GM21360 (cell line): ENCODE results near the gene GABRG3.

ENCODE experiments used
- ATAC-seq: cut with Tn5 transposase; IDR thresholded peaks from one replicate; pipeline ENCODE4 v1.9.1; 2021; ENCODE audit warnings: mild to moderate bottlenecking, moderate library complexity; ENCODE audit not compliant: unreplicated experiment

GABRG3 gene

GRCh38 chr15:27396521-27396920, 425.5 kb downstream of the GABRG3 start:
- no peak for ATAC-seq

- ATAC-seq = no peak
Measured at GRCh38 chr15:27396996-27397395, 426.0 kb downstream of the GABRG3 start.

DNA sequence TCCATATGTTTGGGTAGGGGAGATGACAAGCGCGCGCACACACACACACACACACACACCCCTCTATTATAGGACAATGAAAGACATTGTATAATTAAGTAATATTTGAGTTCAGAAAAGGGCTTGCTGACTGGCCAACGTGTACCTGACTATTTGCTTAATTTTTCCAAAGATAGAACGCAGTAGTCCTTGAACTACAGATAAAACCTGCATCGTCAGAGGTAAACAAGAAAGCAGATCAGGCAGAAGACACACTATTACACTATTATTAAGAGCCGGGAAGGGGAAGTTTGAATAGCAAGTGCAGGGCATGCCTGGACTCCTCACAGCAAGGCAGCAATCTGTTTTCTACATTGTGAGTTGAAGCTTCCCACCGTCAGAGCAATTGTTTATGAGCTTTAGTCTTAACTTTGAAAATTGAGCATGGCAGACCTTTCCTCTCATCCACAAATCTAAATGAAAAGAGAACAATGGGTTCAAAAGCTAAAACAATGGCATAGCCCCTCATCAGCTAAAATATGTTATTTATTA, 427.7 kb downstream of the GABRG3 start:
- ATAC-seq = no peak

DNA sequence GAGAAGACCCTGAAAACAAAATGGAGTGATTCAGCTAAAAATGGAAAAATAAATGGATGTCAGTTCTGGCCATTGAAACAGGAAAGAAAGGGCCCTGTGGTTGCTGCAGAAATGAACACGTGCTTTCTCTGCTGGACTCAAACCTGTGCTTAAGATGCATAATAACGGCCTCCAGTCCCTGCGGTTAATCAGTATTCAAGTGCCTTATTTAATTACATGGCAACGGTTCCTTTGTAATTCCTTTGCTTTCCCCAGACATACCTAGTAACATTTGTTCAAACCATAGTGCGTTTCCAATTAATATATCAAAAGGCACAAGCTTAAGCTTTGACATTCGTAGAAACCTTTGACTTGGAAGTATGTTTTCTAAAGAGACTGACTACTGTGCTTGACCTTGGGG, 428.3 kb downstream of the GABRG3 start:
- ATAC-seq = no peak

GRCh38 chr15:27401471-27401870, 430.5 kb downstream of the GABRG3 start:
- no peak for ATAC-seq

DNA sequence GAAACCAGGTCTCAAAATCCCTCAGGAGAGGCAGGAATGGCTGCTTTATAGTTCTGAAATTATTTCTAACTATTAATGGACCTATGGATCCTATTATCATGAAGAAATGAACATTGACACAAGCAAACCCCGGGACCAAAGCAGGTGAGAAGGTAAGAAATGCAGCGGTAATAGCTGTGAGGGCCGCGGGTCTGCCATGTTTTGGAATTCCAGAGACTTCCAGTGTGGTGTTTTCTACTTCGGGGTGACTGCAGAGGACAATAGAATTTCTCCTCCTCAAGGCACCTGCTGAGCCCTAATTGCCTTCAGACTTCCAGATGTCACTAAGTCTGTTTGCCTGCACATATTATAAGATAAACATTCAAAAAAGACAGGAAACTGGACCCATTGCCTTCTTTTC, 437.4 kb downstream of the GABRG3 start:
- ATAC-seq = no peak

- no peak for ATAC-seq
Measured at GRCh38 chr15:27410996-27411605, 440.1 kb downstream of the GABRG3 start.

- no peak for ATAC-seq
Measured at GRCh38 chr15:27412415-27412814, 441.4 kb downstream of the GABRG3 start.

- no peak for ATAC-seq
Measured at GRCh38 chr15:27414168-27414870, 443.3 kb downstream of the GABRG3 start.

GRCh38 chr15:27418726-27419125, 447.7 kb downstream of the GABRG3 start:
- ATAC-seq = no peak

GRCh38 chr15:27422997-27423396, 452.0 kb downstream of the GABRG3 start:
- no peak for ATAC-seq

GRCh38 chr15:27426805-27427204, 455.8 kb downstream of the GABRG3 start:
- ATAC-seq = no peak

GRCh38 chr15:27427276-27427675, 456.3 kb downstream of the GABRG3 start:
- no peak for ATAC-seq

GRCh38 chr15:27428151-27428550, 457.2 kb downstream of the GABRG3 start:
- no peak for ATAC-seq

GRCh38 chr15:27429577-27429976, 458.6 kb downstream of the GABRG3 start:
- no peak for ATAC-seq

- no peak for ATAC-seq
Measured at GRCh38 chr15:27433604-27434003, 462.6 kb downstream of the GABRG3 start.

GRCh38 chr15:27438403-27439375, 467.7 kb downstream of the GABRG3 start:
- ATAC-seq = no peak

GRCh38 chr15:27441120-27441519, 470.1 kb downstream of the GABRG3 start:
- no peak for ATAC-seq

DNA sequence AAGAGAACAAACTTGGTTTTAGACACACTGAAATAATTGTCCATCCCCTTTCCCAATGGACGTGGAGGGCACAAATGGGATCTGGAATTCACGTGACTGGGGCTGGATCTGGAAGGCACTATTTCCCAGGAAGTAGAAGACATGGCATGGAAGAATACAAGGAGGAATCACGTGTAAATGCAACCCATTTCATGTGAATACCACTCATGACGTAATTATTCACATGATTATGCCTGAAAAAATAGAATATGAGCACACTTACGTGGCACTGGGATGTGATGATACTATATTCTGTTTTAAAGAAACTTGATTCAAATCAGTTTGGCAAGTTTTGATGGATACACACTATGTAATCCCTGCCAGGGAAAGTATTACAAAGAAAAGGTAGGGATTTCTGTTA, 477.3 kb downstream of the GABRG3 start:
- no peak for ATAC-seq

DNA sequence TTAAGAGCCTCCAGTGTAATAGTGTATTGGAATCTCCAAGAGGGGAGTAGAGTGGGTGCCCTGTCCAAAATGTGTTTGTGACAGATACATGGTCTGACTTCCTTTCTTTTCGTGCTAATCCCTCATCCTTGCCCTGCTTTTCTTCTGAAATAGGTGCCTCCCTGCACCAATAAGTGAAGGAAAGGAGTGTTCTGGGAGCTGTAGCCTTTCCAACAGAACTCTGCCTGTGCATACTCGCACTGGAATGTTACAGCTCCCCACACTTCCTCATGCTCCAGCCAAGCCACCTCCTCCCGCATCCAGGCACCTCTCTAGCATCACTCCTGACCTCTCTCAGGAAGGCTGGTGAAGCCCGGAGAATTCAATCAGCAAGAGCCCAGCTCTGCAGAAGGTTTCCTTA, 478.0 kb downstream of the GABRG3 start:
- no peak for ATAC-seq

GRCh38 chr15:27449941-27450340, 479.0 kb downstream of the GABRG3 start:
- no peak for ATAC-seq
